ENCODE data around the gene SERPINE1. TPM values are rescaled to one million over a fixed set of nuclear protein-coding genes. Genes with fewer than 3 reads are reported as not detected.

Gene SERPINE1
- total and polyA plus RNA-seq, 2 of the 13 experiments (the other 11 are each of a cell fraction or from before 2014, with no cell fraction given), result 21.2 to 1,576 TPM

DNA sequence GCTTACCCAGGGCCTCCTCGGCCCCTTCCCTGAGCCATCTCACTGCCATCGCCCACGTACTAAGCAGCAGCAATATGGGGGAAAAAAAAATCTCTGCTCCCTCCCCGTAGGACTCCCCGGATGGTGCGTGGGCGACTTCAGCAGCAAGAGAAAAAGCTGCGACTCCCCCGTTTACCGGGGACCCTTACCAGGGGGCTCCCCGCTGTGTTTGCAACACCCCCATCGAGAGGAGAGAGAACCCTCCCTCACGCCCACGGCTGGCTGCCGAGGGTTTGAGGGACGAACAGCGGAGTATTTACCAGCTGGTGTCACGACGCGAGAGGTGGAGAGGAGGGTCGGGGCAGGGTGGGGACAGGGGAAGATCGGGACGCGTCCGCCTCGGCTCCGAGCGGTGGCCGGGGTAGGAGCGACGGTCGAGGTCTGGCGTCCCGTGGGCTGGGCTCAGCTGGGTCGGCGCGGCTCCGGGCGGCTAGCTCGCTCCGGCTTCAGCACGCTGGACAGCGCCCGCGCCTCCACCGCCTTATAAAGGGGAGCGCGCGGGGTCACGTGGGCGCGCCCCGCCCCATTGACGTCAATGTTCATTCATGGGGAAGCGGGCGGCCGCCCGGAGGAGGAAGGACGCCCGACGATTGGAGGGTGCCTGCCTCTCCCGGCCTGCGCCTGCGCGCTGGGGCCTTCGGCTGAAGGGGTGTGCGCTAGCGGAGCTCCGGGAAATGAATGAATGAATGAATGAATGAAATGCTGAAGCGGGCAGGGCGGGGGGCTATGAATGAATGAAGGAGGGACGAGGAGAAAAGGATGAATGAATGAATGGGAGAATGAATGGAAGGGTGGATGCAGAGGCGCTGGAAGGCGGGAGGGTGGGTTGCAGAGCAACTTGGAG lies 38.4 kb downstream of the SERPINE1 start, which contains the start of gene VGF (continued):
- TF ChIP-seq, protein P1, sequence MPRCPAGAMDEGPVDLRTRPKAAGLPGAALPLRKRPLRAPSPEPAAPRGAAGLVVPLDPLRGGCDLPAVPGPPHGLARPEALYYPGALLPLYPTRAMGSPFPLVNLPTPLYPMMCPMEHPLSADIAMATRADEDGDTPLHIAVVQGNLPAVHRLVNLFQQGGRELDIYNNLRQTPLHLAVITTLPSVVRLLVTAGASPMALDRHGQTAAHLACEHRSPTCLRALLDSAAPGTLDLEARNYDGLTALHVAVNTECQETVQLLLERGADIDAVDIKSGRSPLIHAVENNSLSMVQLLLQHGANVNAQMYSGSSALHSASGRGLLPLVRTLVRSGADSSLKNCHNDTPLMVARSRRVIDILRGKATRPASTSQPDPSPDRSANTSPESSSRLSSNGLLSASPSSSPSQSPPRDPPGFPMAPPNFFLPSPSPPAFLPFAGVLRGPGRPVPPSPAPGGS (CRISPR knock-in tag; IDR thresholded peaks at IDR 0.05), result peak; percentile 99
- TF ChIP-seq PTBP1 (IDR thresholded peaks at IDR 0.05; ENCODE audit: low read depth, low read length, poor library complexity, severe bottlenecking) (peak; percentile 63), NPAS2 (CRISPR knock-in tag; IDR thresholded peaks at IDR 0.05; ENCODE audit: borderline replicate concordance) (0 out of 2 replicates have a peak, but pooled peaks have one; percentile 70), TP53 (CRISPR knock-in tag; conservative IDR thresholded peaks at IDR 0.05) (peak; percentile 92; the same call in 1 of the 2 replicates), ZZZ3 (CRISPR knock-in tag; IDR thresholded peaks at IDR 0.05; ENCODE audit: borderline replicate concordance) (0 out of 2 replicates have a peak, but pooled peaks have one; percentile 67), FLYWCH1 (CRISPR knock-in tag; IDR thresholded peaks at IDR 0.05) (peak; percentile 95; the same call in 1 of the 2 replicates), TSC22D2 (CRISPR knock-in tag; IDR thresholded peaks at IDR 0.05; ENCODE audit: borderline replicate concordance) (peak; percentile 100), SMARCC2 (IDR thresholded peaks at IDR 0.05) (no peak), ZNF234 (CRISPR knock-in tag; conservative IDR thresholded peaks at IDR 0.05) (no peak; the same call in 1 of the 2 replicates), ZFY (CRISPR knock-in tag; IDR thresholded peaks at IDR 0.05) (peak; percentile 69), BCL6 (CRISPR knock-in tag; IDR thresholded peaks at IDR 0.05) (peak; percentile 82), ZNF839 (CRISPR knock-in tag; IDR thresholded peaks at IDR 0.05; ENCODE audit: borderline replicate concordance) (no peak), SRF (IDR thresholded peaks at IDR 0.05; ENCODE audit: low read depth, low read length) (peak; percentile 83), SMAD9 (CRISPR knock-in tag; IDR thresholded peaks at IDR 0.05) (peak; percentile 98), JUNB (CRISPR knock-in tag; IDR thresholded peaks at IDR 0.05; ENCODE audit: borderline replicate concordance) (peak; percentile 56; the same call in 1 of the 2 replicates)
- TF ChIP-seq, protein P2, sequence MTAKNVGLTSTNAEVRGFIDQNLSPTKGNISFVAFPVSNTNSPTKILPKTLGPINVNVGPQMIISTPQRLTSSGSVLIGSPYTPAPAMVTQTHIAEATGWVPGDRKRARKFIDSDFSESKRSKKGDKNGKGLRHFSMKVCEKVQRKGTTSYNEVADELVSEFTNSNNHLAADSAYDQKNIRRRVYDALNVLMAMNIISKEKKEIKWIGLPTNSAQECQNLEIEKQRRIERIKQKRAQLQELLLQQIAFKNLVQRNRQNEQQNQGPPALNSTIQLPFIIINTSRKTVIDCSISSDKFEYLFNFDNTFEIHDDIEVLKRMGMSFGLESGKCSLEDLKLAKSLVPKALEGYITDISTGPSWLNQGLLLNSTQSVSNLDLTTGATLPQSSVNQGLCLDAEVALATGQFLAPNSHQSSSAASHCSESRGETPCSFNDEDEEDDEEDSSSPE (CRISPR knock-in tag; IDR thresholded peaks at IDR 0.05), result peak; percentile 78
- TF ChIP-seq, protein P3, sequence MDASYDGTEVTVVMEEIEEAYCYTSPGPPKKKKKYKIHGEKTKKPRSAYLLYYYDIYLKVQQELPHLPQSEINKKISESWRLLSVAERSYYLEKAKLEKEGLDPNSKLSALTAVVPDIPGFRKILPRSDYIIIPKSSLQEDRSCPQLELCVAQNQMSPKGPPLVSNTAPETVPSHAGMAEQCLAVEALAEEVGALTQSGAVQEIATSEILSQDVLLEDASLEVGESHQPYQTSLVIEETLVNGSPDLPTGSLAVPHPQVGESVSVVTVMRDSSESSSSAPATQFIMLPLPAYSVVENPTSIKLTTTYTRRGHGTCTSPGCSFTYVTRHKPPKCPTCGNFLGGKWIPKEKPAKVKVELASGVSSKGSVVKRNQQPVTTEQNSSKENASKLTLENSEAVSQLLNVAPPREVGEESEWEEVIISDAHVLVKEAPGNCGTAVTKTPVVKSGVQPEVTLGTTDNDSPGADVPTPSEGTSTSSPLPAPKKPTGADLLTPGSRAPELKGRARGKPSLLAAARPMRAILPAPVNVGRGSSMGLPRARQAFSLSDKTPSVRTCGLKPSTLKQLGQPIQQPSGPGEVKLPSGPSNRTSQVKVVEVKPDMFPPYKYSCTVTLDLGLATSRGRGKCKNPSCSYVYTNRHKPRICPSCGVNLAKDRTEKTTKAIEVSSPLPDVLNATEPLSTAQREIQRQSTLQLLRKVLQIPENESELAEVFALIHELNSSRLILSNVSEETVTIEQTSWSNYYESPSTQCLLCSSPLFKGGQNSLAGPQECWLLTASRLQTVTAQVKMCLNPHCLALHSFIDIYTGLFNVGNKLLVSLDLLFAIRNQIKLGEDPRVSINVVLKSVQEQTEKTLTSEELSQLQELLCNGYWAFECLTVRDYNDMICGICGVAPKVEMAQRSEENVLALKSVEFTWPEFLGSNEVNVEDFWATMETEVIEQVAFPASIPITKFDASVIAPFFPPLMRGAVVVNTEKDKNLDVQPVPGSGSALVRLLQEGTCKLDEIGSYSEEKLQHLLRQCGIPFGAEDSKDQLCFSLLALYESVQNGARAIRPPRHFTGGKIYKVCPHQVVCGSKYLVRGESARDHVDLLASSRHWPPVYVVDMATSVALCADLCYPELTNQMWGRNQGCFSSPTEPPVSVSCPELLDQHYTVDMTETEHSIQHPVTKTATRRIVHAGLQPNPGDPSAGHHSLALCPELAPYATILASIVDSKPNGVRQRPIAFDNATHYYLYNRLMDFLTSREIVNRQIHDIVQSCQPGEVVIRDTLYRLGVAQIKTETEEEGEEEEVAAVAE (CRISPR knock-in tag; IDR thresholded peaks at IDR 0.05; ENCODE audit: borderline replicate concordance), result peak; percentile 97
- TF ChIP-seq, protein P4, sequence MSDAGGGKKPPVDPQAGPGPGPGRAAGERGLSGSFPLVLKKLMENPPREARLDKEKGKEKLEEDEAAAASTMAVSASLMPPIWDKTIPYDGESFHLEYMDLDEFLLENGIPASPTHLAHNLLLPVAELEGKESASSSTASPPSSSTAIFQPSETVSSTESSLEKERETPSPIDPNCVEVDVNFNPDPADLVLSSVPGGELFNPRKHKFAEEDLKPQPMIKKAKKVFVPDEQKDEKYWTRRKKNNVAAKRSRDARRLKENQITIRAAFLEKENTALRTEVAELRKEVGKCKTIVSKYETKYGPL (CRISPR knock-in tag; IDR thresholded peaks at IDR 0.05), result peak; percentile 95

All from HepG2 (cell line).